GM21390 (cell line): ENCODE measurements around the gene FAAP100.

Experiments used
- ATAC-seq: cut with Tn5 transposase; IDR thresholded peaks from one replicate; pipeline ENCODE4 v1.9.1; 2021; ENCODE audit not compliant: unreplicated experiment

FAAP100 gene

GRCh38 chr17:81577278-81578000 lies 25.3 kb upstream of the FAAP100 start:
- ATAC-seq, result no peak

- no peak for ATAC-seq
Measured at GRCh38 chr17:81576621-81577277, 24.6 kb upstream of the FAAP100 start.

GRCh38 chr17:81575836-81576235 lies 23.7 kb upstream of the FAAP100 start:
- no peak for ATAC-seq

- no peak for ATAC-seq
Measured at GRCh38 chr17:81574643-81574956, 22.4 kb upstream of the FAAP100 start.

GRCh38 chr17:81573794-81574642 lies 21.9 kb upstream of the FAAP100 start:
- ATAC-seq, result no peak

GRCh38 chr17:81572563-81573168 lies 20.5 kb upstream of the FAAP100 start:
- ATAC-seq, result no peak

- no peak for ATAC-seq
Measured at GRCh38 chr17:81570964-81571363, 18.8 kb upstream of the FAAP100 start.

- no peak for ATAC-seq
Measured at GRCh38 chr17:81569986-81570514, 17.9 kb upstream of the FAAP100 start.

- ATAC-seq, result no peak
Measured at GRCh38 chr17:81568416-81568815, 16.3 kb upstream of the FAAP100 start.

- no peak for ATAC-seq
Measured at GRCh38 chr17:81567191-81567590, 15.0 kb upstream of the FAAP100 start.

- no peak for ATAC-seq
Measured at GRCh38 chr17:81566461-81567126, 14.4 kb upstream of the FAAP100 start.

GRCh38 chr17:81565231-81565630 lies 13.1 kb upstream of the FAAP100 start:
- no peak for ATAC-seq

GRCh38 chr17:81564778-81565177 lies 12.6 kb upstream of the FAAP100 start:
- ATAC-seq, result no peak

GRCh38 chr17:81563861-81564586 lies 11.9 kb upstream of the FAAP100 start:
- ATAC-seq, result no peak

GRCh38 chr17:81561494-81561885 lies 9.3 kb upstream of the FAAP100 start:
- no peak for ATAC-seq

GRCh38 chr17:81558941-81559806 lies 7.0 kb upstream of the FAAP100 start:
- ATAC-seq, result no peak

GRCh38 chr17:81558115-81558468 lies 5.9 kb upstream of the FAAP100 start:
- ATAC-seq, result no peak

- no peak for ATAC-seq
Measured at GRCh38 chr17:81557276-81558114, 5.3 kb upstream of the FAAP100 start.
